ENCODE data around the gene ZBTB5.
"Not testable (repeated sequence)": the region's sequence is repeated elsewhere in the genome, so short reads cannot be mapped to it uniquely, and the experiment has no call there.

Gene ZBTB5

DNA sequence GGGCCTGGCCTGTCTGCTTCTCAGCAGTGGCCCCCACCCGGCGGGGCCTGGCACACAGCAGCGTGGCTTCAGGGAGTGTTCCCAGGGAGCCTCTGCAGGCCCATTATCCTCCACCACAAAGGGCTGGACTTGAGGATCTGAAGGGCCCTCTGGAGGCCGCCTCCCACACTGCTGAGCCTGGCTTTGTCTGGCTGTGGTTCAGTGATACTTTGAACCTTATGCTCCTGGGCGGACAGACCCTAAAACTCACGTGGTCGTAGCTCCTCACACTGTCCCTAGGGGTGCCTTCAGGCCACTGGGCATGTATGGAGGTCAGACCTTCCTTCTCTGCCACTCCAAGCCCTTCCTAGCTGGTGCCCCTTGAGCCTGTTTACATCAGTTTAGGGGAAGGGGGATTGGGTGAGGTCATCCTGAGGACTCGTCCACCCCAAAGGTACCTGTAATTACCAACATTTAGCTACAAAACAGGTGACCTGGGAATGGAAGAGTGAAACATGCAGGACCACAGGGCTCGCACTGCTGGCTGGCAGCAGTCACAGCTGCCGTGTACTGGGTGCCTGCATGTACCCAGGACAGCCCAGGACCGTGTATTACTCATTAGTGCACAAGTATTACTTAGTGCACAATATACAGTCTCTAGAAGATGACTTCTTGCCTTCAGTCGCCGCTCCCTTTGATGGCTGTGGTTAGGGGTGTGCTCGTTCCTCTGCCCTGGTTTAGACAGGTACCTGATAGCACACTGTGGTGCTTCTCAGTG, 34.2 kb downstream of the ZBTB5 start:
- no peak for DNase-seq
- H3K27me3 Mint-ChIP-seq: no peaks in the 10 kb centered on the region
- peaks cover 23 to 53% of the 10 kb centered on the region in 2 donors for H3K4me1 Mint-ChIP-seq
- peaks cover 36 to 64% of the 10 kb centered on the region in 2 donors for H3K36me3 Mint-ChIP-seq
- peak overlapping the region; percentile 76 for H3K27ac Mint-ChIP-seq
- no peak overlapping the region for H3K4me3 Mint-ChIP-seq
- no peaks in the 10 kb centered on the region for H3K9me3 Mint-ChIP-seq
- peak; percentile 22 to 34 for ATAC-seq (replicated peaks)

DNA sequence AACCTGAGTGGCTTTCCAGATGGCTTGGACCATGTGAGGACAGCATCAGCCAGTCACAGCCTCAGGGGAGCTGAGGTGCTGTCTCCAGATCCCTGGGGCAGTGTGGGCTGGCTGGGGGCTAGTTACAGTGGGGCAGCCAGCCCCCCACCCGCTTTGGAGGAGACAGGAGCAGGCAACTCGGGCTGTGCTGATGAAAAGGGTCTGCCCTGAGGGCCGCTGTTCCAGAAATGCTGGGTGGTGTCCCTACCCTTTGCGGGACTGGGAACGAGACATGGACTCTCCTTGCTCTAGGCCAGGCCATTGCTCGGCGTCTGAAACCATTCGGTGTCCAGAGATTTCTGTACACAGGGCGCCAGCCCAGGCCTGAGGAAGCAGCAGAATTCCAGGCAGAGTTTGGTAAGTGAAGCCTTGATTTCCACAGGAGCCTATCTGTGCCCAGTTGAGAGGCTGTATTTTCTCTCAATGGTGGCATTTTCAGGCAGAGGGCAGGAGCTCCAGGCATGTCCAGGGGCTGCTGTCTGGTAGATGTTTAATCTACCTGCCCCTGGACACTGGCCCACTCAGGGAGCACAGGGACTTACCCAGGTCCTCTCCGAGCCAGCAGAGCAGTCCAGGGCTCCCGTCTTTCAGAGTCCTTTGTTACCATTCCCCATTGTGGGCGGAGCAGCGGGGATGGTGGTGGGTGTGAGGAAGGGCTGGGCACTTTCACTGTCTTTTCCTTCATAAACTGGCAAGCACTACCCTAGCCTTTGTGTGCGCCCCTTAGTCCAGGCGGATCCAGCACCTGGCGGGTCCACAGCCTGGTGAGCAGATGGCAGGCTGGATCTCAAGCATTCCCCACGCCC, 35.6 kb downstream of the ZBTB5 start:
- no peak for ATAC-seq (replicated peaks)
- H3K27me3 Mint-ChIP-seq: no peaks in the 10 kb centered on the region
- no peaks in the 10 kb centered on the region for H3K9me3 Mint-ChIP-seq
- peaks cover 25 to 65% of the 10 kb centered on the region in 2 donors for H3K4me1 Mint-ChIP-seq
- no peak overlapping the region for H3K27ac Mint-ChIP-seq
- no peak for DNase-seq
- no peak overlapping the region for H3K4me3 Mint-ChIP-seq
- H3K36me3 Mint-ChIP-seq: peaks cover 40 to 59% of the 10 kb centered on the region in 2 donors

DNA sequence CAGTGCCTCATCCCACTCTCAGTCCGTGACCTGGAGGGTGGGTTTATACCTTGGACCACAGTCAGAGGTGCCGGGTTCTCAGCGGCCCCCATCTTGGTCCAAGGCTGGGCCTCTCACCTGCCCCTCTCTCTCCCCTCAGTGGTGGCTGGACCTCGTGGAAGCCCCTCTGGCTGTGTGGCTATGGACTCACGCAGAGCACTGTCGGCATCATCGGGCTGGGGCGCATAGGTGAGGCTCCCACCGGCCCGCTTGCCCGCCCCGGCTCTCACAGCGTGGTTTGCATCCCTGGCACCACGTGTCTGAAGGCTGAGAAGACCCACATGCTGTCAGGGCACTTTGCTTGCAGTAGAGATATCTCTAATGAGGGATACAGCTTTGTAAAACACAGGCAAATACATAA, 36.9 kb downstream of the ZBTB5 start:
- H3K36me3 Mint-ChIP-seq: peaks cover 41 to 55% of the 10 kb centered on the region in 2 donors
- peaks cover 31 to 78% of the 10 kb centered on the region in 2 donors for H3K4me1 Mint-ChIP-seq
- no peak for ATAC-seq (replicated peaks)
- no peak overlapping the region for H3K4me3 Mint-ChIP-seq
- H3K27ac Mint-ChIP-seq: no peak overlapping the region
- no peaks in the 10 kb centered on the region for H3K27me3 Mint-ChIP-seq
- H3K9me3 Mint-ChIP-seq: no peaks in the 10 kb centered on the region
- DNase-seq: no peak

DNA sequence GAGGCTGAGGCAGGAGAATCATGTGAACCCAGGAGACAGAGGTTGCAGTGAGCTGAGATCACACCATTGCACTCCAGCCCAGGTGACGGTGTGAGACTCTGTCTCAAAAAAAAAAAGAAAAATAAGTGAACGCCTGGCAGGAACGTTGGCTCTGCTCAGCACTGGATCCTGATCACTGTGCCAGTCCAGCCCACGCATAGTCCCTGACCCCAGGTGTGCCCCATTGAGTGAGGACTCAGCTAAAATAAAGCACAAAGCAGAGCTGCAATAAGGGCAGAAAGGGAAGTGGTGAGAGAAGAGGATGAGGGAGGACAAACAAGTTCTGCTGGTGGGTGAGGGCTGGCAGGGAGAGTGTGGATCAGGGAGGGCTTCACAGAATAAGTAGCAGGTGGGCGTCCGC, 38.4 kb downstream of the ZBTB5 start:
- Mint-ChIP-seq H3K9me3 (no peaks in the 10 kb centered on the region), H3K27me3 (no peaks in the 10 kb centered on the region), H3K4me1 (peaks cover 30 to 78% of the 10 kb centered on the region in 2 donors), H3K27ac (peak overlapping the region; percentile 62), H3K4me3 (no peak overlapping the region), H3K36me3 (peaks cover 35 to 48% of the 10 kb centered on the region in 2 donors)
- DNase-seq (no peak), ATAC-seq (replicated peaks) (no peak)

DNA sequence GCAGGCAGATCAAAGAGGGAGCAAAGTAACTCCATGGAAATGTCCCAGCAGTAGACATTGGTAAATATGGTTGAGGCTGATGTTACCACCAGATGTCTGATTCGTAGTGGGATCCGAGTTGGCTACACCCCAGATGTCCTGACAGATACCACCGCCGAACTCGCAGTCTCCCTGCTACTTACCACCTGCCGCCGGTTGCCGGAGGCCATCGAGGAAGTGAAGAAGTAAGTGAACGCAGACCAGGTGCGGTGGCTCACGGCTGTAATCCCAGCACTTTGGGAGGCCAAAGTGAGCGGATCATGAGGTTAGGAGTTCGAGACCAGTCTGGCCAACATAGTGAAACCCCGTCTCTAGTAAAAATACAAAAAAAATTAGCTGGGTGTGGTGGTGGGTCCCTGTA, 38.8 kb downstream of the ZBTB5 start:
- Mint-ChIP-seq H3K36me3 (peaks cover 35 to 44% of the 10 kb centered on the region in 2 donors), H3K4me1 (peaks cover 26 to 76% of the 10 kb centered on the region in 2 donors)
- not testable (repeated sequence) for H3K4me3 Mint-ChIP-seq; DNase-seq; H3K27me3 Mint-ChIP-seq; H3K27ac Mint-ChIP-seq; ATAC-seq (replicated peaks); H3K9me3 Mint-ChIP-seq

DNA sequence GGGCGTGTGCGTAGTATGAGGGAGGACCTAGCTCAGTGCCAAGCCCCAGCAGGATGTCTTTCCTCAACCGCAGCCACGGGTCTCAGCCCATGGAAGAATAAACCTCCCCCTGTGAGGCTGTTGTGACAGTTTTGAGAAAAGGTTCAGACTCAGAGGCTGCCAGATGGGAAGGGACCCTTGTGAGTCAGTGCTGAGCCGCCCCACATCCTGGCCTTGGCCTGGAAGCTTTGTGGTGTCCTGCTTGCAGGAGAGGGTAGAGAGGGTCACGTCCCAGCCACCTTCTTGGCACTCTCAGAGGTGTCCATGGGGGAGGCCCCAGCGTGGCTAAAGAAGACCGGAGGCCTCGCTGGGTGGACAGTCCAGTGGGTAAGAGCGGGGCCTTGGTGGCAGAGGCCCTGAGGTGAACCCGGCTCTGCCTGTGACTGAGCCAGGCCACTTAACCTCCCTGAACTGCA, 39.9 kb downstream of the ZBTB5 start:
- DNase-seq: no peak
- H3K4me1 Mint-ChIP-seq: peaks cover 19 to 65% of the 10 kb centered on the region in 2 donors
- H3K27ac Mint-ChIP-seq: no peak overlapping the region
- peak overlapping the region in 1 of 2 donors; percentile 4 for H3K4me3 Mint-ChIP-seq
- H3K36me3 Mint-ChIP-seq: peaks cover 34 to 35% of the 10 kb centered on the region in 2 donors
- H3K9me3 Mint-ChIP-seq: no peaks in the 10 kb centered on the region
- no peak for ATAC-seq (replicated peaks)
- H3K27me3 Mint-ChIP-seq: no peaks in the 10 kb centered on the region

DNA sequence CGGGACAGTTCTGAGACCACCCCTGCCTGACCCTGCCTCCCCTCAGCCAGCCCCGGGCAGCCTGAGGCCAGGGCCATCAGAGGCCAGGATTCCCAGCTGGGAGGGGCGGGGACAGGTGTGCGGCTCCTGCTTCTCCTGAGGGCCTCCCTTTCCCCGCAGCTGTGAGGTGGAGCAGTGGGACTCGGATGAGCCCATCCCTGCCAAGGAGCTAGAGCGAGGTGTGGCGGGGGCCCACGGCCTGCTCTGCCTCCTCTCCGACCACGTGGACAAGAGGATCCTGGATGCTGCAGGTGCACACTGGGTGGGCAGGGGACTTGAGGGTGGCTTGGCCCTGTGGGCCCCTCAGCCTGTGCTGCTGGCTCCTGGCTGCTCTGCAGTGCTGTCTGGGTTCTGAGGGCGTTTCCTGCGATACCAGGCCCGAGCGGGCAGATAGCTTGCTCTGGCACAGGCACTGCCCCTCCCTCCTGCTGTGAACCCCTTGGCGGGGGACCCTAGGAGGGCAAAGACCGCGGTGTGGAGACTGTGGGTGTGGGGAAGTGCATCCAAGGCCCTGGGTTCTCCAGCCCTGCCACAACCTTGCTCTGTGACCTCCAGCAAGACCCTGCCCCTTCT, 40.5 kb downstream of the ZBTB5 start:
- H3K27ac Mint-ChIP-seq: no peak overlapping the region
- ATAC-seq (replicated peaks) (no peak), DNase-seq (no peak)
- peak overlapping the region; percentile 4 to 91 for H3K4me3 Mint-ChIP-seq
- no peaks in the 10 kb centered on the region for H3K27me3 Mint-ChIP-seq
- peaks cover 19 to 62% of the 10 kb centered on the region in 2 donors for H3K4me1 Mint-ChIP-seq
- no peaks in the 10 kb centered on the region for H3K9me3 Mint-ChIP-seq
- peaks cover 32 to 33% of the 10 kb centered on the region in 2 donors for H3K36me3 Mint-ChIP-seq

DNA sequence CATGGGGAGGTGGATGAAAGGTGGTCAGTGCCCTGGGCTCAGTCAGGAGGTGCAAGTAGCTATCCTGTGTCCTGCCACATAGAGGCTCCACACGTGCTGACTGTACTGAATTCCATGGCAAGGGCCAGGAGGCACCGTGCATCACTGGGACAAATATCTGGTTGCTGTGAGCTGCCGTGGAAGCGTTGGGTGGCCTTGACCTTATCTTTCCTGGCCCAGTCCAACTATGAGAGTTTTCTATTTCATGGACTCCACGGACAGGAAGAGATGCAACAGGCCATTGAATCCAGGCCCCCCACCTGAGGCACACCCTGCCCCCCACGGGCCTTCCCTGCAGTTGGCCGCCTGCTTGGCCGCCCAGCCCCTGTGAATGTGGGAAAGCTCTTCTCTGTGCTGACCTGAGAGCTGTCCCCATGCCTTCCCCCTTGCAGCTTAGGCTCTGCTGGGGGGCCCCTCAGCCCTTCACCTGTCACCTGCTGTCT, 41.0 kb downstream of the ZBTB5 start:
- Mint-ChIP-seq H3K4me1 (peaks cover 19 to 62% of the 10 kb centered on the region in 2 donors), H3K27me3 (no peaks in the 10 kb centered on the region), H3K9me3 (no peaks in the 10 kb centered on the region), H3K27ac (no peak overlapping the region), H3K4me3 (peak overlapping the region; percentile 91 to 98), H3K36me3 (peaks cover 31 to 33% of the 10 kb centered on the region in 2 donors)
- ATAC-seq (replicated peaks): no peak
- DNase-seq: no peak

DNA sequence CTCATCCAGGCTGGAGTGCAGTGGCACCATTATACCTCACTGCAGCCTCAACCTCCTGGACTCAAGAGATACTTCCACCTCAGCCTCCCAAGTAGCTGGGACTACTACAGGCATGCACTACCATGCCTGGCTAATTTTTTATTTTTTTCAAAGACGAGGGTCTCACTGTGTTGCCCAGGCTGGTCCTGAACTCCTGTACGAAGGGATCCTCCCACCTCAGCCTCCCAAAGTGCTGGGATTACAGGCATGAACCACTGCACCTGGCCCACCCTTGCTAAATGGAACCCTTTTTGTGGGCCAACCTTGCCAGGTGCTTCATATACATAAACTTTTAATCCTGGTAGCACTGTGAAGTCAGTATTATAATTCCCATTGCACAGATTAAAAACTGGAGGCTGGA, 41.7 kb downstream of the ZBTB5 start:
- peaks cover 23 to 56% of the 10 kb centered on the region in 2 donors for H3K4me1 Mint-ChIP-seq
- DNase-seq: no peak
- H3K27ac Mint-ChIP-seq: peak overlapping the region; percentile 99
- H3K9me3 Mint-ChIP-seq: no peaks in the 10 kb centered on the region
- no peak for ATAC-seq (replicated peaks)
- H3K27me3 Mint-ChIP-seq: no peaks in the 10 kb centered on the region
- H3K36me3 Mint-ChIP-seq: peaks cover 25 to 26% of the 10 kb centered on the region in 2 donors
- H3K4me3 Mint-ChIP-seq: peak overlapping the region; percentile 91 to 98

DNA sequence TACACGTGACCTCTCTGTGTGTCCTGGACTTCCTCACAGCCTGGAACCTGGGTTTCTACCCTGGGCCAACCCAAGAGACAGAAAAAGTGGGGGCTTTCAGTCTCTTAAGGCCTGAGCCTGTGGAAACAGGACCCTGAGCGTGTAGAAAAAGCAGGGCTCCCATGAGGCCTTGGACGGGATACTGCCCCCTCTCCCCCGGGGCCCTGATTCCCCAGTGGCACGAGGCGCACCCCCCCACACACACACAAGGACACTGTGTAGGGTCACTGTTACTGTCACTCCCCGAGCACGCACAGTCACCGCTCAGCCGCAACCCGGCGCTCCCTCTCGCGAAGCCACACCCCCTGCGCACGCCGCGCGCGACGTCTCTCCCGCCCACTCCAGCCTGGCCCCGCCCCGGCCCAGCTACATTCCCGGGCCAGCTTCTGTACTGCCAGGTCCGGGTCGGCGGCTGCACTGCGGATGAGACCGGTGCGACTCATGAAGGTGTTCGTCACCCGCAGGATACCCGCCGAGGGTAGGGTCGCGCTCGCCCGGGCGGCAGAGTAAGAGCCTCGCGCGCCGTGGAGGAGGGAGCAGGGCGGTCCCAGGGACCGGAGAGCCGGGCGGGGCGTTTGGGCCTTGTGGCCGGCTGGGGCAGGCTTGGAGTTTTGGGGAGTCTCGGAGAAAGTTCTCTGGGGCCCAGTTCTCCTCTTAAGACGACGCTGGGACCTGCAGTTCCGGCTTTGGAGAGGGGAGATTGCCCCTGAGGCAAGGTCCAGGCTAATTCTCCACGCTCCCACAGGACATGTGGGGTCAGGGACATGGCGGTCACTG, 42.8 kb downstream of the ZBTB5 start, which contains the start of gene GRHPR:
Gene GRHPR, plus strand, starts transcription at position 408 of the 816 bp plus-strand sequence. Its CDS starts 55 bp downstream, at position 463.
- peak; percentile 98 to 99 for ATAC-seq (replicated peaks)
- peaks cover 24 to 48% of the 10 kb centered on the region in 2 donors for H3K4me1 Mint-ChIP-seq
- peak; percentile 88 for DNase-seq
- no peaks in the 10 kb centered on the region for H3K9me3 Mint-ChIP-seq
- H3K36me3 Mint-ChIP-seq: peaks cover 18 to 20% of the 10 kb centered on the region in 2 donors
- H3K27ac Mint-ChIP-seq: peak within 1 kb of the TSS; percentile 99
- no peaks in the 10 kb centered on the region for H3K27me3 Mint-ChIP-seq
- peak within 1 kb of the TSS; percentile 91 to 98 for H3K4me3 Mint-ChIP-seq

DNA sequence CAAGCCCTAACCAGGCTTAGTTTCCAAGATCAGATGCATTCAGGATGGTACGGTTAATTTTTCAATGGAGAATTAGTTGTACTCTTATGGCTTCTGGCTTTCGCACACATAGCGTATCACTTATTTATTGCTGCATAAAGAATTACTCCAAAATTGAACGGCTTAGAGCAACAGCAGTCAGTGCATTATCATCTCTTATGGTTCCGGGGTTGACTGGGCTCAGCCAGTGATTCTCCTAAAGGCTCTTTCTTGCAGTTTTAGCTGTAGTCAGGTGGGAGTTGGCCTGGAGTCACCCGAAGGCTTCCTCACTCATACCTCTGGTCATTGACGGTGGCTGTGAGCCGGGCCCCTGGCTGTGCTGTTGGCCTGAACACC, 43.3 kb downstream of the ZBTB5 start:
- DNase-seq: no peak
- H3K36me3 Mint-ChIP-seq: peaks cover 16 to 19% of the 10 kb centered on the region in 2 donors
- H3K27me3 Mint-ChIP-seq: no peaks in the 10 kb centered on the region
- peaks cover 25 to 48% of the 10 kb centered on the region in 2 donors for H3K4me1 Mint-ChIP-seq
- peak overlapping the region; percentile 91 to 98 for H3K4me3 Mint-ChIP-seq
- no peaks in the 10 kb centered on the region for H3K9me3 Mint-ChIP-seq
- ATAC-seq (replicated peaks): no peak
- peak overlapping the region; percentile 99 for H3K27ac Mint-ChIP-seq

DNA sequence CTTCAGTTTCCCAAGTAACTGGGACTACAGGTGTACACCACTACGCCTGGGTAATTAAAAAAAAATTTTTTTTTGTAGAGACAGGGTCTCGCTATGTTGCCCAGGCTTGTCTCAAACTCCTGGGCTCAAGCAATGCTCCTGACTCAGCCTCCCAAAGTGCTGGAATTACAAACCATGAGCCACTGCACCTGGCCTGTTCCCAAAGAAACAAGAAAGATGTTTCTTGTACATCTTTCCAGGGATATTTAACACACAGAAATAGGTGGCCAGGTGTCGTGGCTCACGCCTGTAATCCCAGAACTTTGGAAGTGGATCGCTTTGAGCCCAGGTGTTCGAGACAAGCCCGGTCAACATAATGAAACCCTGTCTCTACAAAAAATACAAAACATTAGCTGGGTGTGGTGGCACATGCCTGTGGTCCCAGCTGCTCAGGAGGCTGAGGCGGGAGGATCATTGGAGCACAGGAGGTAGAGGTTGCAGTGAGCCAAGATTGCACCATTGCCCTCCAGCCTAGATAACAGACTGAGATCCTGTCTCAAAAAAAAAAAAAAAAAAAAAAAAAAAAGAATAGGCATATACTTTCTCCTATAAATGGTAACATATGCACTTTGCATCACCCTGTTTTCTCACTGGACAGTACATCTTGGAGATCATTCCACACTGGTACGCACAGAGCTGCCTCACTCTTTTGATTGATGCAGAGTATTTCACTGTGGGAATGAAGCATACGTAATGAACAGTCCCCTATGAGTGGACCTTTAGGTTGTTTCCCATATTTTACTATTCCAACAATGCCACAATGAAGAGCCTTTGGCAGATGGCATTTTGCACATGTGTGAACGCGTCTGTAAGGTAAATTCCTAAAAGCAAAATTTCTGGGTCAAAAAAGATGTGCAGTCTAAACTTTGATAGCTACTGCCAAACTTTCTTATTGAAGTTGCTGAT, 44.7 kb downstream of the ZBTB5 start:
- Mint-ChIP-seq H3K36me3 (peaks cover 10 to 11% of the 10 kb centered on the region in 2 donors), H3K4me1 (peaks cover 29 to 48% of the 10 kb centered on the region in 2 donors), H3K9me3 (no peaks in the 10 kb centered on the region), H3K27me3 (no peaks in the 10 kb centered on the region), H3K27ac (peak overlapping the region; percentile 82), H3K4me3 (no peak overlapping the region)
- ATAC-seq (replicated peaks) (no peak), DNase-seq (no peak)
